IPS-NIHi7 (cell line): ENCODE results near the gene DNAJC11.

ENCODE experiments used
- DNase-seq: peaks from one replicate; pipeline ENCODE4 v3.0.0; 2012; ENCODE audit warnings: mixed read lengths; ENCODE audit errors: extremely low spot score

Gene DNAJC11

GRCh38 chr1:6585841-6586240, 115.8 kb downstream of the DNAJC11 start:
- no peak for DNase-seq

- no peak for DNase-seq
Measured at GRCh38 chr1:6585081-6585722, 116.4 kb downstream of the DNAJC11 start.
